ENCODE results near the gene FGL2. TPM values are rescaled to one million over a fixed set of nuclear protein-coding genes. Genes with fewer than 3 reads are reported as not detected.
"Not testable (repeated sequence)": the region's sequence is repeated elsewhere in the genome, so short reads cannot be mapped to it uniquely, and the experiment has no call there.

Gene FGL2
- total RNA-seq, 1 experiment from 2014 or later: not detected

GRCh38 chr7:77171073-77171472 lies 28.5 kb downstream of the FGL2 start:
- H3K27ac Mint-ChIP-seq; H3K9me3 Mint-ChIP-seq; H3K79me2 ChIP-seq (ENCODE audit: insufficient read depth, low read length); H3K79me1 ChIP-seq (ENCODE audit: insufficient read depth, low read depth, low read length, poor library complexity, severe bottlenecking); H4K5ac ChIP-seq (ENCODE audit: insufficient read length, low read depth, low read length); DNase-seq; H3K9ac ChIP-seq (ENCODE audit: extremely low read depth, insufficient read length, low read length); H2BK5ac ChIP-seq (ENCODE audit: insufficient read length, low read length); H3K56ac ChIP-seq (ENCODE audit: insufficient read length, low read depth, low read length); H3K4me3 Mint-ChIP-seq; H3K4ac ChIP-seq (ENCODE audit: low read depth, low read length); H2BK12ac ChIP-seq (ENCODE audit: insufficient read length, low read depth, low read length); H4K20me1 ChIP-seq (ENCODE audit: control insufficient read depth, insufficient read depth, insufficient read length); H3K4me2 ChIP-seq (ENCODE audit: insufficient read depth, insufficient read length, low read length); H2AFZ ChIP-seq (ENCODE audit: low read length); H2BK20ac ChIP-seq (ENCODE audit: low read depth, low read length, poor library complexity, severe bottlenecking); H3K27me3 Mint-ChIP-seq (ENCODE audit: low read depth); H3T11ph ChIP-seq (ENCODE audit: low read length); H2AK5ac ChIP-seq (ENCODE audit: insufficient read length, low read length); H3K9me3 ChIP-seq (ENCODE audit: control insufficient read depth, low read depth, low read length); H3K23ac ChIP-seq (ENCODE audit: insufficient read length, low read depth, low read length); H4K8ac ChIP-seq (replicated peaks; ENCODE audit: insufficient read length, low read depth, low read length); H4K91ac ChIP-seq (ENCODE audit: insufficient read length, low read depth, low read length); H3K27me3 ChIP-seq (ENCODE audit: insufficient read depth, low read length); H3K4me1 Mint-ChIP-seq; H3K23me2 ChIP-seq (ENCODE audit: insufficient read length, low read depth, low read length, poor library complexity, severe bottlenecking); H3K4me1 ChIP-seq (ENCODE audit: insufficient read depth, low read length); H2BK15ac ChIP-seq (ENCODE audit: low read depth, low read length); H3K36me3 Mint-ChIP-seq (ENCODE audit: insufficient read depth in 1 of 3, low read depth in 3 of 3); H3K18ac ChIP-seq (ENCODE audit: insufficient read length, low read depth, low read length); H3K14ac ChIP-seq (ENCODE audit: insufficient read depth, low read length); H3K27ac ChIP-seq (ENCODE audit: insufficient read length, low read depth, low read length); H2BK120ac ChIP-seq (ENCODE audit: low read depth, low read length, poor library complexity, severe bottlenecking): not testable (repeated sequence)
- WGBS (ENCODE audit: extremely low coverage, insufficient read length, low lambda C conversion rate): no CpG with 5 or more reads among the region's 4 CpGs
